ENCODE measurements around the gene TLR6. TPM values are rescaled to one million over a fixed set of nuclear protein-coding genes. Genes with fewer than 3 reads are reported as not detected.
"Not testable (repeated sequence)": the region's sequence is repeated elsewhere in the genome, so short reads cannot be mapped to it uniquely, and the experiment has no call there.

Gene TLR6
- total RNA-seq, 1 donor from 2014 or later, result 8.3 TPM

- TF ChIP-seq POLR2A (IDR thresholded peaks at IDR 0.05) (no peak), CTCF (IDR thresholded peaks at IDR 0.05) (no peak), POLR2AphosphoS5 (IDR thresholded peaks at IDR 0.05; ENCODE audit: insufficient read depth in 1 of 2, low read depth in 1 of 2) (no peak)
- intact Hi-C loops (cut with DNase I), result no loop called here
- no peaks in the 10 kb centered on the region for H3K27me3 ChIP-seq
- no peaks in the 10 kb centered on the region for H3K4me1 ChIP-seq
- no peak overlapping the region for H3K4me3 ChIP-seq
- H3K36me3 ChIP-seq, result no peaks in the 10 kb centered on the region
- DNase-seq (ENCODE audit: extremely low spot score in 2 of 2), result no peak
- H3K27ac ChIP-seq, result no peak overlapping the region
- H3K9me3 ChIP-seq, result no peaks in the 10 kb centered on the region
These were observed 73.5 kb downstream of the TLR6 start for GRCh38 chr4:38783109-38783460.

DNA sequence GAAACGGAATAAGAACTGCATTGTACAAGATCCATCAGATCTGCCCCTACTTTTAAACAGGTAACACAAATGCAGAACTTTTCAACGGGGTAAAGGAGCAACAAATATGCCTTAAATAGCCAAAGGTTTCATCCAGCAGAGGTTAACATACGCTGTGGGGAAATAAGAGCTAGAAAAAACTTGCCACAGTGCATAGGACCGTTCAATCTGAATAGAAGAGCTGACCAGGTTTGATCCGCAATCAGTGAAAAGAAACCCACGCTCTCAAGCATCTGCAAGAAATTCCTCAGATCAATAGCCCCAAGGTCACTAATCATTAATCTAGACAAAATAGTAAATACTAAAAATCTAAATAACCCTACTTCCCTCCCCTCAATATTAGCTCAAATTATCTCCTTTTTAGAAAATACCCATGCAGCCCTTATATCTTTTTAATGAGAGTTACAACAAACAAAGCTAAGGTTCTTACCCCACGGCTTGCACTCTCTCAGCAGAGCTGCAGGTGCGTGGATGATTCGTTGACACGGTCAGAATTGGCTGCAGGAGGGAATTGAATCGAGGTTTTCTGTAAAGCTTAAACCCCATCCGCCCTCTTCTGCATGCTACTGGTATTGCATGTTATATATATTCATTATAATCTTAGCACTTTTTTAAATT lies 74.0 kb downstream of the TLR6 start, which contains the start of gene TLR10:
Gene TLR10, minus strand, starts transcription at position 539 of the 657 bp plus-strand sequence. CDS start 7,400 bp downstream, outside the sequence.
- H3K4me1 ChIP-seq, result no peaks in the 10 kb centered on the region
- intact Hi-C loops (cut with DNase I), result no loop called here
- no peak within 1 kb of the TSS for H3K4me3 ChIP-seq
- H3K36me3 ChIP-seq, result no peaks in the 10 kb centered on the region
- no peak within 1 kb of the TSS for H3K27ac ChIP-seq
- DNase-seq (ENCODE audit: extremely low spot score in 2 of 2), result no peak
- no peak for TF ChIP-seq POLR2AphosphoS5 (IDR thresholded peaks at IDR 0.05; ENCODE audit: insufficient read depth in 1 of 2, low read depth in 1 of 2)
- TF ChIP-seq POLR2A (IDR thresholded peaks at IDR 0.05), result no peak
- TF ChIP-seq CTCF (IDR thresholded peaks at IDR 0.05), result peak; percentile 46 to 69 (median 63)
- no peaks in the 10 kb centered on the region for H3K9me3 ChIP-seq
- no peaks in the 10 kb centered on the region for H3K27me3 ChIP-seq

GRCh38 chr4:38781854-38782261 lies 74.8 kb downstream of the TLR6 start:
- DNase-seq (ENCODE audit: extremely low spot score in 2 of 2), result no peak
- intact Hi-C loops (cut with DNase I), result no loop called here

GRCh38 chr4:38780833-38781484 lies 75.7 kb downstream of the TLR6 start:
- Histone ChIP-seq H3K27ac (no peak overlapping the region), H3K9me3 (no peaks in the 10 kb centered on the region), H3K4me3 (no peak overlapping the region), H3K36me3 (no peaks in the 10 kb centered on the region), H3K27me3 (no peaks in the 10 kb centered on the region), H3K4me1 (no peaks in the 10 kb centered on the region)
- no peak for DNase-seq (ENCODE audit: extremely low spot score in 2 of 2)
- TF ChIP-seq CTCF (IDR thresholded peaks at IDR 0.05), result no peak
- no peak for TF ChIP-seq POLR2AphosphoS5 (IDR thresholded peaks at IDR 0.05; ENCODE audit: insufficient read depth in 1 of 2, low read depth in 1 of 2)
- TF ChIP-seq POLR2A (IDR thresholded peaks at IDR 0.05), result no peak
- intact Hi-C loops (cut with DNase I), result no loop called here

More at GRCh38 chr4:38781854-38782261, 74.8 kb downstream of the TLR6 start:
- TF ChIP-seq POLR2A (IDR thresholded peaks at IDR 0.05) (no peak), CTCF (IDR thresholded peaks at IDR 0.05) (no peak), POLR2AphosphoS5 (IDR thresholded peaks at IDR 0.05; ENCODE audit: insufficient read depth in 1 of 2, low read depth in 1 of 2) (no peak)
- Histone ChIP-seq H3K4me3 (no peak overlapping the region), H3K27me3 (no peaks in the 10 kb centered on the region), H3K27ac (no peak overlapping the region), H3K4me1 (no peaks in the 10 kb centered on the region), H3K36me3 (no peaks in the 10 kb centered on the region), H3K9me3 (no peaks in the 10 kb centered on the region)

GRCh38 chr4:38779790-38780189 lies 76.8 kb downstream of the TLR6 start:
- Histone ChIP-seq H3K27me3 (no peaks in the 10 kb centered on the region), H3K27ac (no peak overlapping the region), H3K36me3 (no peaks in the 10 kb centered on the region), H3K4me1 (no peaks in the 10 kb centered on the region), H3K4me3 (no peak overlapping the region), H3K9me3 (no peaks in the 10 kb centered on the region)
- intact Hi-C loops (cut with DNase I), result no loop called here
- TF ChIP-seq POLR2AphosphoS5 (IDR thresholded peaks at IDR 0.05; ENCODE audit: insufficient read depth in 1 of 2, low read depth in 1 of 2) (no peak), CTCF (IDR thresholded peaks at IDR 0.05) (no peak), POLR2A (IDR thresholded peaks at IDR 0.05) (no peak)
- DNase-seq (ENCODE audit: extremely low spot score in 2 of 2), result no peak

DNA sequence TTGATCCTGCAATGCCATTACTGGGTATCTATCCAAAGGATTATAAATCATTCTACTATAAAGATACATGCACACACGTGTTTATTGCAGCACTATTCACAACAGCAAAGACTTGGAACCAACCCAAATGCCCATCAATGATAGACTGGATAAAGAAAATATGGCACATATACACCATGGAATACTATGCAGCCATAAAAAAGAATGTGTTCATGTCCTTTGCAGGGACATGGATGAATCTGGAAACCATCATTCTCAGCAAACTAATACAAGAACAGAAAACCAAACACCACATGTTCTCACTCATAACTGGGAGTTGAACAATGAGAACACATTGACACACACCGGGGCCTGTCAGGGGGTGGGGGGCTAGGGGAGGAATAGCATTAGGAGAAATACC lies 78.7 kb downstream of the TLR6 start:
- H3K4me1 ChIP-seq; H3K36me3 ChIP-seq; H3K27ac ChIP-seq; H3K4me3 ChIP-seq; H3K27me3 ChIP-seq; intact Hi-C loops (cut with DNase I); DNase-seq (ENCODE audit: extremely low spot score in 2 of 2); H3K9me3 ChIP-seq: not testable (repeated sequence)
